Right ventricle myocardium inferior (tissue), 1 donor: ENCODE results near the gene SMC3. TPM values are rescaled to one million over a fixed set of nuclear protein-coding genes. Genes with fewer than 3 reads are reported as not detected.
"Not testable (repeated sequence)": the region's sequence is repeated elsewhere in the genome, so short reads cannot be mapped to it uniquely, and the experiment has no call there.

ENCODE experiments used
- ATAC-seq: fragments of 200-7000 bp; cut with Tn5 transposase; one replicate; pipeline ENCODE4 v1.9.1; 2020; ENCODE audit warnings: mild to moderate bottlenecking, moderate library complexity
- DNase-seq: peaks from one replicate; pipeline ENCODE4 v3.0.0; 2021; ENCODE audit errors: missing footprints
- intact Hi-C: fragments of 100-400 bp; cut with DNase I; formaldehyde crosslinking; loops from one replicate; pipeline ENCODE4 v1.11.0; 2022
- total RNA-seq: library from RNA; stranded (reverse); fragmentation: NEBNext Ultra II Directional; extraction: Animal tissue kit (Norgen Biotek cat#: 25700); gene quantifications from one replicate; pipeline ENCODE4 v1.2.1, GENCODE V29; 2021
- donor health status: DM: no; HTN: yes; CAD: no; lungs with severe emphysema.

SMC3 gene
- total RNA-seq, 1 donor from 2014 or later, result 23.3 TPM

DNA sequence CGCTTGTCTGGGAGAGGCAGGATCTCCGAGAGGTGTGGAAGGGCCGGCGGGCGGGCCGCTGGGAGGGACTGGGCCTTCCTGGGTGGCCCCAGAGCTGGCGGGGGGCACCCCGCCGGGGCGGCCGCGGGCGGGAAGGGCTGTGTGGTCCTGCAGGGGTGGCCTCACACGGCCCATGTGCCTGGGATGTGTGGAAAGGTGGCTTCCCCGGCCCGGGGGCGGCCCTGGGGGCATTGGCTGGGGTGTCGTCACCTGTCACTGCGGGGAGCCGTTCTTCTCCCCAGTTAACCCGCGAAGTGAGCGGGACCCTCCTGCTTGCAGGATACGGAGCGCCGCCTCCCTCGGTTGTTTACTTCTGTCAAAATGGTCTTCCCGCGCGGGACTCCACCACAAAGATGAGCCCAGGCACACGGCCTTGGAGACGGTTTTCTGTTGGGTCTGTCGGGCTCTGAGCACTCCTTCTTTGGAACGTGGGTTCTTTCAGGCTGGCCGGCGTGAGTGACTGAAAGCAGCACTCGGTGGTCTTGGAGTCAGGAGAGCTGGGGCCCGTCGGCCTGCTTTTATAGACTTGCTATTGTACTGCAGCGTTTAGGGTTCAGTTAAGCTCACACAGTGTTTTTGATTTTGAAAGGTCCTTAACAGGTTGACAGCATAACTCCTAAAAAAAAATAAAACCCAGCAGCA lies 700 bp downstream of the SMC3 start:
- intact Hi-C loops, result loop anchor here (5.0 kb wide), 2 partner anchors 66 to 671 kb away; no protein-coding TSS in a partner anchor
- ATAC-seq (peak; percentile 57), DNase-seq (peak; percentile 76)

DNA sequence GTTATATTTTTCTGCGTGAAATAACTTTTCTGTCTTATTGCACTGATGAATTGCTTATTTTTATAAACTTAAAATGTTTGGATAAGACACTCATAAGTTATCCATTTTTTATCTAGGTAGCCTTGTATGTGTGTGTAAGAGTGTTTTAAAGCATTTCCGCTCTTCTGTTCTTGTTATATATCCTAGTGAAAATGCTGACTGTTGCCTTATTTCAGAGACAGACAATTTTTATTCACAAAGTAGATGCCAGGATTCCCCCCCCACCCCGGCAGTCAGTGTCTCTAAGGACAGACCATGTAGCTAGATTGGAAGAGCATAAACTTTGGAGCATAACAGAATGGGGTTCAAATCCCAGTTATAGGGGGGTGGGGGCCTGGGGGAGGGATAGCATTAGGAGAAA lies 1.6 kb downstream of the SMC3 start:
- intact Hi-C loops, result loop anchor here (5.0 kb wide), 2 partner anchors 67 to 672 kb away; no protein-coding TSS in a partner anchor
- DNase-seq (no peak), ATAC-seq (no peak)

DNA sequence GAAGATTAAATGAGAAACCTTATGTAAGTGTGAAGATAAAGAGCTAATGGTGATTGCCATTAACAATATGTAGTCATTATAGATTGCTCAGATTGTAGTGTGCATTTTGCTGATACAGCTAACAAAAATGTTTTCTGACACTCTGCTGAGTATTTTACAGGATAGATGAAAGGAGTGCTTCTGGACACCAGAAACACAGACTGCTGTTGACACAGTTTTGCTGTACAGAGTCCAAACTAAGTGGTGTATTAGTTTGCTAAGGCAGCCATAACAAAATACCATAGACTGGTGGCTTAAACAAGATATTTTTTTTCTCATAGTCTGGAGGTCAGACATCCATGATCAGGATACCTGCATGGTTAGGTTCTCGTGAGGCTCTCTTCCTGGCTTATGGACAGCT lies 2.2 kb downstream of the SMC3 start:
- DNase-seq, result no peak
- intact Hi-C loops, result loop anchor here (5.0 kb wide), 2 partner anchors 67 to 672 kb away; no protein-coding TSS in a partner anchor
- ATAC-seq, result no peak

DNA sequence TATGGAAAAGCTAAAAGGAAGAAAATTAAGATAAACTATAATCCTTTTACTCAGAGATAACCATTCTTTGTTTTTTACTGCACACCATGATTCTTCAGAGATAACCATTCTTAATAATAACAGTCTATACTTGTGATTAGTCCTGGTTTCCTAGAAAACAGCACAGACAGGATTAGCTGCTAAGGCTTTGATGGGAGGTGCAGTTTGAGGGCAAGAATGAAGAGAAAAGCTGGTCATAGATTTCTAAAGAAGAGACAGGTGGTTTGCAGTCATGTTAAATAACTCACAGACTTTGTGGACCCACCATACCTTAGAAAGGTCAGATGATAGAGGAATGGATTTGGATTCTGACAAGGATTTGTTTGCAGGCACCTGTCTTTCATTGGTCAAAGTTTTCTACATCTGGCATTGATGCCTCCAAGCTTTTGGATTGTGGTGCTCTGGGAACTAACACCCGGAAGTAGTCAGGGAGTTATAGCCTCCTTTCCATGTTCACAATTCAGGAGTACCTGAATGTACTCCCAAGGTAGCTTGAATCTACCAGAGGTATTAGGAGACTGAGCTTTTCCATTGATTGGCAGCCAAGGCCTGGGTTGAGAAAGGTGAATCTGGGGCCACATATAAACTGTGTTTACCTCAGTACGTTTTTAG lies 3.7 kb downstream of the SMC3 start:
- intact Hi-C loops, result no loop called here
- no peak for ATAC-seq
- DNase-seq, result no peak

DNA sequence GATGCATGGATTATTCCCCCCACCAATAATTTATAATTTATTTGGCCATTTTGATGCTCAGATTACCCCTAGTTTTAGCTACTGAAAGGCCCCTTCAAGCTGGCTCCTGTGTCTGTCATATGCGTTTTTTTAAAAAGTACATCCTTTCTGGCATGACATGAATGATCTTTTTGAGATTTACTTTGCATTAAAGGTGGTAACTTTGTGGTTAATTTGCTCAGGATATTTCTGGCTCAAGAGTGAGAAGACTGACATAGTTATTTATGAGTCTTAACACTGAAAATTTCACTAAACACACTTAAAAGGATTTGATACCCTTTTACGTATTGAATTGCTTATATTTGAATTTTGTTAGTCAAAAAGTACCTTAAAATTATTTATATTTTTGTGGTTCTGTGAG lies 5.4 kb downstream of the SMC3 start:
- intact Hi-C loops, result no loop called here
- no peak for ATAC-seq

DNA sequence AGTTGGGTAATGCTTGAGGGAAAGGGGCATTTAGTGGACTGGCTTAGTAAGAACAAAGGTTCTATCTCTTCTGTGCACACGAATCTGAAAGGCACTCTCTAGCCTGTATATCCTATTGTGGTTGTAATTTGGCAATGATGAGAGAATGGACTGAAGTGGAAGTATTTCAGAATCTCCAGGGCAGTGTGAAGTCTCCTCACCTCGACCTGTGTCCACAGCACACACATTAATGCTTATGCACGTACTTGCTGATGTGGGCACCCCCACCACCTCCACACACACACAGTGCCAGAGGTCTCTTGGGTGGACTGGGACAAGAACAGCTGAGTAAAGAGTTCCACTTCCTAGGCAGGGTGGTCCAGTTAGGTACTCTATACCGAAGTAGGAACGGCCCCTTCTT lies 6.9 kb downstream of the SMC3 start:
- ATAC-seq, result peak; percentile 52
- DNase-seq, result no peak
- intact Hi-C loops, result no loop called here

More for the DNA sequence above, 5.4 kb downstream of the SMC3 start:
- no peak for DNase-seq

DNA sequence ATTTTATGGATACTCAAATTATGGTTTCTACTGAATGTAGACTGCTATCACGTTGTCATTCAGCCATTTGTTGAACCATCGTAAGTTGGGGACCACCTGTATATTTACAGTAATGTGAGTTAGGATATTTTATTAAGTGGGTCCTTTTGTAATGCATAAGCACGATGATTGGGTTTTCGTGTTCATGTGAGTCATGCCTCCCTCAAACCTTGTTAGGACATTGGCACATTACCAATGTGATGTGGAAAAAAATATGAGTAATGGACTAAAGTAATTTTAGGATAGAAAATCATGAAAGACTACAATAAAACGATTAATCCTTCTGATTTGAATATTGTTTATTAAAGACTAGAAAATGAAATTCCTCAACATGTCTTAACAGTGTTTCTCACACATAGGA lies 8.7 kb downstream of the SMC3 start:
- intact Hi-C loops, result no loop called here
- no peak for ATAC-seq
- DNase-seq, result no peak

DNA sequence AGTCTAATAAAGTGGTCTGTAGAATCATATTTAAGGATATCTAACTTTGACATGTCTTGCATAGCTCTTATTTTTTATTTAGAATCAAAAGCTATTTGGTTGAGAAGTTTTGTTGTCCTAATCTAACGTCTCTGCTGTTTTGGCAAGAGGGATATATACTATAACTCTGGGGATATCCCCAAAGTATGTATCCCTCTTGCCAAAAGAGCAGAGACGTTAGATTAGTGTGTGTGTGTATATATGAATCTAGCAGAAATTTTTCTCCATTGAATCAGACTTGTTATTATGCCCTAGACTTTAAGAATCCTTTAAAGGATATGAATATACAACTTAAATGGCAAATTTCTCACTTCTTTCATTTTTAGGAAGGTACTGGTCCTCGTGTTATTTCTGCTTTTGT lies 9.6 kb downstream of the SMC3 start:
- intact Hi-C loops, result no loop called here
- ATAC-seq, result no peak
- DNase-seq, result no peak

DNA sequence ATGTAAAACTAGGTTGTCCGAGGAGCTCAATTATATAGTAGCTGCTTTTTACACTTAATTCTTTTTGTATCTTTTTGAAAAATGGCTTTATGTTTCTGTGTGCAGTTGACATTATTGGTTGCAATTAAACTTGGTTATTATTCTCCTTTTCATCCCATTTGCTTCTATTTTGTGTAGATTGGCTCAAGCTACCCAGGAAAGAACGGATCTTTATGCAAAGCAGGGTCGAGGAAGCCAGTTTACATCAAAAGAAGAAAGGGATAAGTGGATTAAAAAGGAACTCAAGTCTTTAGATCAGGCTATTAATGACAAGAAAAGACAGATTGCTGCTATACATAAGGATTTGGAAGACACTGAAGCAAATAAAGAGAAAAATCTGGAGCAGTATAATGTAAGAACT lies 16.5 kb downstream of the SMC3 start:
- DNase-seq (no peak), ATAC-seq (no peak)
- intact Hi-C loops, result no loop called here

DNA sequence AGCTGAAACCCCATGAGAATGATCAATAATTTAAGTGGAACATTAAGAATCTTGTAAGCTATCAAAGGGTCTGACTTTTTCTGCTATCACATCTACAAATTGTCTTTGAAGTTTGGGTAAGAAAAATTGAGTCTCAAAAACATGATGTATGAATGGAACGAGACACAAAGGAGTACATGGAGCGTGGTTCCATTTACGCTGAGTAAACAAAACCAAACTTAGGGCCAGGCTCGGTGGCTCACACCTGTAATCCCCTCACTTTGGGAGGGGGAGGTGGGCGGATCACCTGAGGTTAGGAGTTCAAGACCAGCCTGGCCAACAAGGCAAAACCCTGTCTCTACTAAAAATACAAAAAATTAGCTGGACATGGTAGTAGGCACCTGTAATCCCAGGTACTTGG lies 24.3 kb downstream of the SMC3 start:
- DNase-seq (no peak), ATAC-seq (no peak)
- intact Hi-C loops, result no loop called here

DNA sequence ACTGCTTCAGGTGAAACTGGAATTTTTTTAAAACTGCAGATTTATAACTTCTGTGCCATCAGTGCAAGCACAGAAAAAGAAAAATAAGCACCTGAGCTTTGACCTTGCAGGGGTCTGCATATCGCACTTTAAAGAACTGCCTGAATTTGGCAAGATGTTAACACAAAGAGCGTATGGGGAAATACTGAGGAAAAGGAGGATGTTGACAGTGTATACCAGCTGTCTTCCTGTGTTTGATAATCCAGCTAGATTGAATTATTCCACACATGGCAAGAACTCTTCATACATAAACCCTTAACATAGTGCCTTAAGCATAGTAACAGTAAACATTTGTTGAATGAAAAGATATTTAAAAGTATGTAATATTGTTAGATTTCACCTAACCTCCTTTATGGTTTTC lies 30.0 kb downstream of the SMC3 start:
- intact Hi-C loops, result no loop called here
- no peak for DNase-seq
- no peak for ATAC-seq

DNA sequence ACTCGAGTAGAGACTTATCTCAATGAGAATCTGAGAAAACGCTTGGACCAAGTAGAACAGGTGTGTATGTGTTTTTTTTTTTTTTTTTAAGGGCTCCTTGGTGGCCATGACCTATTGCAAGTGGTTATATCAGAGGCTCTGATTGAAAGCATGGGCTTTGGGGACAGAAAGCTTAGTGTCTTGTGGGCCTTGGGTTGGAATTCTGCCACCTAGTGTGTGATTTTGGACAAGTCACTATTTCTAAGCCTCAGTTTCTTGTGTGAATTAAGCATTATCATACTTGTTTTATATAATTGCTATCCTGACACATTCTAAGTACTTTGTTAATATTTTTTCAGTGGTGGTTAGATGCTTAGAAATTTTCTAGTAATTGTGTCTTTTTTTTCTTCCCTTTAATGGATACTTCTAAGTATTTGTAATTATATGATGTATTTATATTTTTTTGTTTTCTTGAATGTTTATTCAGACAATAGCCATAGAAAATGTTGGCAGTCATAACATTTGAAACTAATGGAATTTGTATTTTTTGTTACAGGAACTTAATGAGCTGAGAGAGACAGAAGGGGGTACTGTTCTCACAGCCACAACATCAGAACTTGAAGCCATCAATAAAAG lies 33.1 kb downstream of the SMC3 start:
- ATAC-seq, result no peak
- intact Hi-C loops, result no loop called here

DNA sequence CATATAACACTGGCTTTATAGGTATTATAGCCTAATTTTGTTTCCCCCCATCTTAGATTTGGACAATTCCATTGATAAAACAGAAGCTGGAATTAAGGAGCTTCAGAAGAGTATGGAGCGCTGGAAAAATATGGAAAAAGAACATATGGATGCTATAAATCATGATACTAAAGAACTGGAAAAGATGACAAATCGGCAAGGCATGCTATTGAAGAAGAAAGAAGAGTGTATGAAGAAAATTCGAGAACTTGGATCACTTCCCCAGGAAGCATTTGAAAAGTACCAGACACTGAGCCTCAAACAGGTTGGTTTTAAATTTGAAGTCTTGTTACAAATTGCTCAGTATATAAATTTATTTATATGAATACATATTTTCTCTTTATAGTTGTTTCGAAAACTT lies 34.1 kb downstream of the SMC3 start:
- DNase-seq, result no peak
- no peak for ATAC-seq

More for the DNA sequence above, 33.1 kb downstream of the SMC3 start:
- DNase-seq, result no peak

DNA sequence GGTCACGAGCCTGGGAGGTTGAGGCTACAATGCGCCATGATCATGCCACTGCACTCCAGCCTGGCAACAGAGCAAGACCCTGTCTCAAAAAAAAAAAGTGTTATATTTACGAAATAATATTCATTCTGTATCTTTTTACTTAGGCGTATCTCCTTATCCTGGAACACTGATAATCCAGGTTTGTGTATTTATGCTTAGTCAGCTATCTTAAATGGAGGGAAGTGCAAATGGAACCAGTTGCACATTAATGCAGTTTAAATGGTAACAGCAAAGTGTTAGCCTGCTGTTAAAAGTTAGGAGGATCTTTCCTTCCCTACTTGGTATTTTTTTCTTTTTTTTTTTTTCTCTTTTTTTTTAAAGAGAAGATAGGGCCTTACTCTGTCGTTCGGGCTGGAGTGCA lies 40.6 kb downstream of the SMC3 start:
- ATAC-seq, result no peak
- DNase-seq, result no peak
- intact Hi-C loops, result no loop called here

More for the DNA sequence above, 34.1 kb downstream of the SMC3 start:
- intact Hi-C loops, result no loop called here

DNA sequence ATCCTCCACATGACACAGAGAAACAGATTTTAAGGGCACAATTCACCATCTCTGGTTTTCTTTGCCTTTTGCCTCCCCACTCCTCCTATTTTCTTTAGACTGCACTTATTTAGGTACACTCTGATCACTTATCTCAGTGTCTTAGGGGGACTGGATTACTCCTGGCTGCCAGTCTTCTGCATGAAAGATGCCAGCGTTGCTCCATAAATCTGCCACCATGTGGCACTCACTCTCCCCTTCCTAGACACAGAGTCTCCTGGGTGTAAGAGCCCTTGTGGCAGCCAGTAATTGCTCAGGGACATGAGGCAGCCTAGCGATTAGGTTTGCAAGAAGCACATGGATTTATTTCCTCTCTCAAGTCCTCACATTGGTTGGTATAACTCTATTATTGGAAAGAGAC lies 42.1 kb downstream of the SMC3 start:
- ATAC-seq (peak; percentile 86), DNase-seq (no peak)
- intact Hi-C loops, result loop anchor here (2.0 to 10.0 kb wide), 3 partner anchors 71 to 605 kb away; no protein-coding TSS in a partner anchor

DNA sequence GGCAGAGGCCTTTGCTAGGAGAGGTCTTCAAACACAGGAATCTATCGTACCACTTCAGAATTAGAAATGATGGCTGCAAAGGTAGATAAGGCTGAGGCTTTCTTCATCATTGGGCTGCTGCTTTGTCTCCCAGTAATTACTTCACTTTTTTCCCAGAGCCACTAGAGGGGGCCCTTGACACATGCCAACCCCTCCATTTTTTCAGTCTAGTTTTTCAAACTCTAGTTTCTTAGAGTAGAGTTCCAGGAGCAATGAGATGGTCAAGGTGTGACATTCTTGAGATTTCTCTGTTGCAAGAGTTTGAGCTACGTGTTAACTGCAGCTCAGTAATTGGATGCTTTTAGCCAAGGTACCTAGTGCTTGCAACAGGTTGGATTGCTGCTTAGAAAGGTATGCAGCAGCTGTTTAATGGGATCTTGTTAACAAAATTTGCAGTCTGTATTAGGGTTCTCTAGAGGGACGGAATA lies 42.8 kb downstream of the SMC3 start:
- intact Hi-C loops, result loop anchor here (2.0 to 10.0 kb wide), 3 partner anchors 70 to 604 kb away; no protein-coding TSS in a partner anchor
- no peak for DNase-seq
- ATAC-seq, result peak; percentile 62

DNA sequence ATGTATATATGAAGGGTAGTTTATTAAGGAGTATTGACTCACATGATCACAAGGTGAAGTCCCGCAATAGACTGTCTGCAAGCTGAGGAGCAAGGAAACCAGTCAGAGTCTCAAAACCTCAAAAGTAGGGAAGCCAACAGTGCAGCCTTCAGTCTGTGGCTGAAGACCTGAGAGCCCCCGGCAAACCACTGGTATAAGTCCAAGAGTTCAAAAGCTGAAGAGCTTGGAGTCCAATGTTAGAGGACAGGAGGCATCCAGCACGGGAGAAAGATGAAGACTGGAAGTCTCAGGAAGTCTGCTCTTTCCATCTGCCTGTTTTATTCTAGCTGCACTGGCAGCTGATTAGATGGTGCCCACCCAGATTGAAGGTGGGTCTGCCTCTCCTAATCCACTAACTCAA lies 43.3 kb downstream of the SMC3 start:
- not testable (repeated sequence) for DNase-seq, ATAC-seq
- intact Hi-C loops, result loop anchor here (2.0 to 10.0 kb wide), 3 partner anchors 70 to 604 kb away; no protein-coding TSS in a partner anchor

DNA sequence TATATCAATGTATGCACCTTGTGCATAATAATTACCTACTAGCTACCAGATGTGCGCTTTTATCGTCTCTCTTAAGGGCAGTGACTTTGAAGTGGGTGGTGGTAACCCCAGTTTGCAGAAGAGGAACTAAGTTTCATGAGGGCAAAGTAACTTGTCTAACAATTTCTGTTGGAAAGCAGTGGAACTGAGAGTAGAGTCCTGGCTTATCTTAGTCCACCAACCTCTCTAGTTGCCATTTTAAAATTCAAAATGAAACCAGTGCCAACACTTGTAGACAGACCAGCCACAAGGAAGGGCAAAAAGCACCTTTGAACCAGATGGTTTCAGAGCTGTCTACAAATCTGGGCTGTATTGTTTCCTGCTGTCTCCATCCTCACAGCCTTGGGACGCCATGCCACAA lies 44.6 kb downstream of the SMC3 start:
- no peak for ATAC-seq
- DNase-seq, result no peak
- intact Hi-C loops, result loop anchor here (5.0 to 10.0 kb wide), 2 partner anchors 280 to 603 kb away; no protein-coding TSS in a partner anchor

DNA sequence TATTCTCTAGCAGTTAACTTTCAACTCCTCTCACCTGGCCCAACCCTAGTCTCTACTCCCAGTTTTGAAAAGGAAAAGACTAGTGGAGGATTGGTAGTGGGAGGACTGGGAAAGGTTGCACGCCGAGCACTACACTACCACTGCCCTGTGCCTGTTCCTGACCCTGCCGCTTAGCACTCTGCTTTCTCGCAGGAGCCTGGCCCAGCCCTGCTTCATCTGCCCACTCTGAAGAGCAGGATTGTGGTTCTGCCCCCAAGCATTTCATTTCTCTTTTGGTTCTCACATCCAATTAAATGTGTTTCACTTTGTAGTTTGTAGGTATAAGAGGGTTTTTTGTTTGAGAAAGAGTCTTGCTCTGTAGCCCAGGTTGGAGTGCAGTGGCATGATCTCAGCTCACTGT lies 45.1 kb downstream of the SMC3 start:
- DNase-seq (no peak), ATAC-seq (no peak)
- intact Hi-C loops, result loop anchor here (5.0 to 10.0 kb wide), 2 partner anchors 280 to 602 kb away; no protein-coding TSS in a partner anchor
